ENCODE data around the gene MTG2. TPM values are rescaled to one million over a fixed set of nuclear protein-coding genes. Genes with fewer than 3 reads are reported as not detected.

MTG2 gene
- total and polyA plus RNA-seq, 4 donors = 18.3 to 35.5 (median 28.5) TPM

DNA sequence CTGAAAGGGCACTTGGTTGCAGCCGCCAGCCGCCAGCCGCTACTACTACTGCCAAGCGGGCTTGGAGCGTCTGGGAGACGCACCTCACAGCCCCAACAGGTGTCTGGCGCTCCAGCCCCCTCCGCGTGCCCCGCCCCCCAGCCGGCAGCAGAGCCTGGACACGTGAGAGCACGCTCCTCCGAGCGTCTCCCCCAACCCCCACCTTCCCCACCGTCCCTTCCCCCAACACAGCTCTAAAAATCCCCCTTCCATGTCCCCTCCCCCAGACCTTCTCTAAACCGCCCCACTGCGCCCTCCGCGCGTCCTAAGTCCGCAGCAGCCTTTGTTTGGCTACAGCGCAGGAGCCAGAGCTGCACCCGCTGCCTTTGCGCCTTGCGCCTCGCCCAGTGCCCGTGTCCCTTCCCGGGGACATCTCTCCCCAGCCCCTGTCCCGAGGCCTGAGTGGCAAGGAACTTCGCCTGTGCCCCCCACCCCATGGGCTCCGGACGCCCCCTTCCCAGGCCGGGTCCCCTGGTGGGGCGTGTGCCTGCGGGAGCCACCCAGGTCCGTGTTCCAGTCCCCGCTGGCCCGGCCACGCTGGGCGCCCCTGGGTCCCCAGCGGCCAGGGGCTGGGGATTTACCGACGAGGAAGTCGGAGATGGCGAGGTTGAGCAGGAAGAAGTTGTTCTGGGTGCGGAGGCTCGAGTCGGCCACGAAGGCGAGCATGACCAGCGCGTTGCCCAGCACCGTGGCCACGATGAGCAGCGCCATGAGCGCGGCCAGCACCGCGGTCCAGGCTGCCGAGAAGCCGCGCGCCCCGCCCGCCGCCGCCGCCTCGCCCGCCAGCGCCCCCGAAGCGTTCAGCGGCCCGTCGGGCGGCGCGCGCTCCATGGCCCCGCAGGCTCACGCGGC is 36.5 kb downstream of the MTG2 start:
- ATAC-seq (ENCODE audit: insufficient read depth, low FRiP score) = no peak
- peaks cover 0 to 5% (median 0%) of the 10 kb centered on the region in 4 donors for H3K9me3 ChIP-seq (ENCODE audit: control insufficient read depth in 4 of 4, insufficient read depth in 3 of 4, low read length in 3 of 4)
- peaks cover 0 to 10% (median 0%) of the 10 kb centered on the region in 5 donors for H3K4me1 ChIP-seq (ENCODE audit: control insufficient read depth in 5 of 5, insufficient read depth in 5 of 5, low read length in 5 of 5)
- H3K27ac ChIP-seq (ENCODE audit: low read depth in 1 of 2, low read length in 1 of 2) = no peak overlapping the region
- no peak overlapping the region for H3K4me3 ChIP-seq
- peaks cover 14 to 66% (median 24%) of the 10 kb centered on the region in 3 donors for H3K27me3 ChIP-seq (ENCODE audit: control insufficient read depth in 3 of 3, insufficient read depth in 3 of 3, low read length in 2 of 3)
- H3K36me3 ChIP-seq (ENCODE audit: control insufficient read depth in 4 of 4, insufficient read depth in 4 of 4, low read length in 4 of 4) = no peaks in the 10 kb centered on the region
- DNase-seq = no peak
- no peak overlapping the region for H3K9ac ChIP-seq (ENCODE audit: insufficient read depth in 1 of 2, low read length in 2 of 2)
- 2 to 3% methylated on average over 63 to 84 of the region's 84 CpGs for WGBS, 2 donors
- TF ChIP-seq, protein P1, sequence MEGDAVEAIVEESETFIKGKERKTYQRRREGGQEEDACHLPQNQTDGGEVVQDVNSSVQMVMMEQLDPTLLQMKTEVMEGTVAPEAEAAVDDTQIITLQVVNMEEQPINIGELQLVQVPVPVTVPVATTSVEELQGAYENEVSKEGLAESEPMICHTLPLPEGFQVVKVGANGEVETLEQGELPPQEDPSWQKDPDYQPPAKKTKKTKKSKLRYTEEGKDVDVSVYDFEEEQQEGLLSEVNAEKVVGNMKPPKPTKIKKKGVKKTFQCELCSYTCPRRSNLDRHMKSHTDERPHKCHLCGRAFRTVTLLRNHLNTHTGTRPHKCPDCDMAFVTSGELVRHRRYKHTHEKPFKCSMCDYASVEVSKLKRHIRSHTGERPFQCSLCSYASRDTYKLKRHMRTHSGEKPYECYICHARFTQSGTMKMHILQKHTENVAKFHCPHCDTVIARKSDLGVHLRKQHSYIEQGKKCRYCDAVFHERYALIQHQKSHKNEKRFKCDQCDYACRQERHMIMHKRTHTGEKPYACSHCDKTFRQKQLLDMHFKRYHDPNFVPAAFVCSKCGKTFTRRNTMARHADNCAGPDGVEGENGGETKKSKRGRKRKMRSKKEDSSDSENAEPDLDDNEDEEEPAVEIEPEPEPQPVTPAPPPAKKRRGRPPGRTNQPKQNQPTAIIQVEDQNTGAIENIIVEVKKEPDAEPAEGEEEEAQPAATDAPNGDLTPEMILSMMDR (IDR thresholded peaks at IDR 0.05; ENCODE audit: control extremely low read depth, extremely low read depth) = no peak

DNA sequence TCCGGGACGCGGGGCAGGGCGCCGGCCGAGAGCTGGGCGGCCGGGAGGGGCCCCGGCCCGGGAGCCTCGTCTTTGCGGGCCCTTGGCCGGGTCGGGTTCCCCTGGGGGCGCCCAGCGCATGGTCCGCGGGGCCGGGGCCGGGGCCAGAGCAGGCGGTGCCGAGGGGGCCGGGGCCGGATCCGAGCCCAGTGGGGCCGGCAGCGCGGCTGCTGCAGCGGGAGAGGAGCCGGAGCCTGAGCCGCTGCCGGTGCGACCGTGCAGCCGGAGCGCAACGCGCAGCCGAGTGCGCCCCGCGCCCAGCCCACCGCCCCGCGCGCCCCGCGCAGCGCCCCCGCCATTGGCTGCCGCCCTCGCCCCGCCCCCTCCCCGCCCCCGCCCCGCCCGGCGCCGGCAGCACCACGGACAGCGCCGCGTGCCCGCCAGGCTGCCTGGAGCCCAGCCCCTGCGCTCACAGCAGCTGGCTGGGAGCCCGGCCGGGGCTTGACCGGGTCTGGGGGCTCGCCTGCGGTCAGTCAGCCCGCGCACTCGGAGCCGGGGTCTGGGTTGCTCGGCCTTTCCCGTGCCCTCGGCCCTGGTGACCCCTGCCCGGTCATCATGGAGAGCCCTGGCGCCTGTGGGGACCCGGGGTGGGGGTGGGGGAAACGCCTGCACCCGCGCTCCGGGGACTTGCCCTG is 37.3 kb downstream of the MTG2 start, which contains the start of gene HRH3:
Gene HRH3, minus strand, starts transcription at position 287 of the 674 bp plus-strand sequence. CDS start 308 bp downstream, outside the sequence.
- DNase-seq (peak; percentile 59 to 80 (median 77)), ATAC-seq (ENCODE audit: insufficient read depth, low FRiP score) (peak; percentile 58)
- H3K4me1 ChIP-seq (ENCODE audit: control insufficient read depth in 5 of 5, insufficient read depth in 5 of 5, low read length in 5 of 5) = peaks cover 0 to 10% (median 0%) of the 10 kb centered on the region in 5 donors
- TF ChIP-seq, protein P1 (IDR thresholded peaks at IDR 0.05; ENCODE audit: control extremely low read depth, extremely low read depth) = no peak
- H3K9ac ChIP-seq (ENCODE audit: insufficient read depth in 1 of 2, low read length in 2 of 2) = no peak within 1 kb of the TSS
- H3K36me3 ChIP-seq (ENCODE audit: control insufficient read depth in 4 of 4, insufficient read depth in 4 of 4, low read length in 4 of 4) = no peaks in the 10 kb centered on the region
- no peak within 1 kb of the TSS for H3K4me3 ChIP-seq
- H3K27me3 ChIP-seq (ENCODE audit: control insufficient read depth in 3 of 3, insufficient read depth in 3 of 3, low read length in 2 of 3) = peaks cover 14 to 68% (median 24%) of the 10 kb centered on the region in 3 donors
- WGBS, 2 donors = 1 to 2% methylated on average over 47 to 84 of the region's 84 CpGs
- H3K27ac ChIP-seq (ENCODE audit: low read depth in 1 of 2, low read length in 1 of 2) = no peak within 1 kb of the TSS
- peaks cover 0 to 8% (median 0%) of the 10 kb centered on the region in 4 donors for H3K9me3 ChIP-seq (ENCODE audit: control insufficient read depth in 4 of 4, insufficient read depth in 3 of 4, low read length in 3 of 4)

DNA sequence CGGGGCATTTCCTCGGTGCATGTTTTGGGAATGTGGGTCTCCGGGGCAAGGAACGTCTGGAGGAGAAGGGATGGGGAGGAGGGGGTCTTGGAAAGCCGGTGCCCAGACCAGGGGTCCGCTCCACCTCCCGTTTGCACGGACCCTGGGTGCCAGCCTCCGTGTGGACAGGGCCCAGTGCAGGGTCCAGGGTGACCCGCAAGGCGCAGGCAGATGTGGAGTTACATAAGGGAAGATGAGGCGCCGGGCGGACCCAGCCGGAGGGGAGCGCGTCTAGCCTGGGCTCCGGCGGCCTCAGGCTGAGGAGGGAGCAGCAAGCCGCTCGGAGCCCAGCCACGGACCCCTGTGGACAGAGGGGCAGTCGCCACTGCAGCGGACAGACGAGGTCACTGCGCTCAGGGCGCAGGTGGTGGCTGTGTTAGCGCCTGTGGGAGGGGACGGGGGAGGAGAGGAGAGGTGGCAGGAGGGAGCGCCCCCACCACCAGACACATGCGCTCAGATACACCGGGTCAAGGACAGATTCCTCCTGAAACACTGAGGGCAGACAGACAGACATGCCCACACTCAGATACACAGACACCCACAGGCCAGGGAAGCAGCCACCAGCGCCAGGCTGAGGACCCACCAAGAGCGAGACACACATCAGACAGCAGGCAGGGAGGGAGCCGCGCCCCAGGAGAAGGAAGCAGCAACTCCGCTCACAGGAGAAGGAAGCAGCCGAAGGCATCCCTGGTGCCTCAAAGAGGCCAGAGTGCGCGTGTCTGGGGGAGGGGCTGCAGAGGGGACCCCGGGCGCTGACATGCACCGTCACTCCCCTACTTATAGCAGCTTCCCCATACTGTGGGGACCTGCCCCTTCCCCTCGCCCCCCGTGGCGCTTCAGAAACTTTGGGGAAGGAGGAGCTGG is 38.1 kb downstream of the MTG2 start:
- Histone ChIP-seq H3K36me3 (ENCODE audit: control insufficient read depth in 4 of 4, insufficient read depth in 4 of 4, low read length in 4 of 4) (no peaks in the 10 kb centered on the region), H3K27me3 (ENCODE audit: control insufficient read depth in 3 of 3, insufficient read depth in 3 of 3, low read length in 2 of 3) (peaks cover 14 to 76% (median 24%) of the 10 kb centered on the region in 3 donors), H3K27ac (ENCODE audit: low read depth in 1 of 2, low read length in 1 of 2) (no peak overlapping the region), H3K4me3 (no peak overlapping the region), H3K9me3 (ENCODE audit: control insufficient read depth in 4 of 4, insufficient read depth in 3 of 4, low read length in 3 of 4) (peaks cover 0 to 8% (median 0%) of the 10 kb centered on the region in 4 donors), H3K4me1 (ENCODE audit: control insufficient read depth in 5 of 5, insufficient read depth in 5 of 5, low read length in 5 of 5) (peaks cover 0 to 10% (median 0%) of the 10 kb centered on the region in 5 donors), H3K9ac (ENCODE audit: insufficient read depth in 1 of 2, low read length in 2 of 2) (no peak overlapping the region)
- DNase-seq (no peak), ATAC-seq (ENCODE audit: insufficient read depth, low FRiP score) (no peak)
- TF ChIP-seq, protein P1 (IDR thresholded peaks at IDR 0.05; ENCODE audit: control extremely low read depth, extremely low read depth) = no peak
- 3 to 4% methylated on average over 40 to 46 of the region's 46 CpGs for WGBS, 2 donors

Data from lung (tissue), 12 donors.